Left ventricle myocardium superior (tissue), 1 donor: ENCODE data around the gene DONSON. TPM values are rescaled to one million over a fixed set of nuclear protein-coding genes. Genes with fewer than 3 reads are reported as not detected.

ENCODE experiments used
- ATAC-seq: fragments of 200-7000 bp; cut with Tn5 transposase; one replicate; pipeline ENCODE4 v1.9.1; 2020; ENCODE audit warnings: mild to moderate bottlenecking, moderate library complexity
- DNase-seq: peaks from one replicate; pipeline ENCODE4 v3.0.0-alpha.2; 2020
- intact Hi-C: fragments of 100-400 bp; cut with micrococcal nuclease; formaldehyde crosslinking; loops from one replicate; pipeline ENCODE4 v1.11.0; 2022
- total RNA-seq: library from RNA; stranded (reverse); fragmentation: NEBNext Ultra II Directional; extraction: Animal tissue kit (Norgen Biotek cat#: 25700); gene quantifications from one replicate; pipeline ENCODE4 v1.2.1, GENCODE V29; 2021
- donor health status: DM: no; HTN: yes; CAD: no; lungs with severe emphysema.

DONSON gene
- total RNA-seq, 1 donor from 2014 or later, result 7.6 TPM

DNA sequence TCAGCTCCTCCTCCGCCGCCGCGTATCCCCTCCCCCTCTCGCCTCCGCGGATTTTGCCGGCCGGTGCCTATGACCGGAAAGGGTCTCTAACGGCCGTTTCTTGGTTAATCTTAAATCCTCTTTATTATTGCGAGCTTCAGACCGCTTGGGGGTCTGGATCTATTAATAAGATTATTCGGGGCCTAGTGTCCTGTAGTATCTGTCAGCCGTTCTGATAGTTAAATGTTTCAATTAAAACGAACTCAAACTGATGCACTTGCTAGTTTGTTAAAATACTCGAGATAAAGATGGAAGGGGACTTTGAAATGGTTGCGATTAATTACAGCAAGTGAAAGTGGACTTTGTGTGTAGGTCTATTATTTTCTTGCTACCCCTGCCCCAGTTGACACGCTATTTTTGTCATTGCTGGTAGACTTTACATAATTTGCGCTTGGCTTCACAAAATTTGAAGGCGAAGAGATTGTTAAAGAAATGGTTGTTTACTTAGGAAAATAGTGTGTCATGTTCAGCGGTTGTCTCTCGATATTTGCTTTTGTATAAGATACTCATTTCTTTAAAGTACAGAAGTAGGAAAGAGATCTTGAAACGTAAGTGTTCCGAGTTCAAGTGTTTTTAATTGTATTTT is 44.9 kb downstream of the DONSON start:
- DNase-seq (peak; percentile 73), ATAC-seq (peak; percentile 47)
- intact Hi-C loops, result no loop called here

- DNase-seq, result peak; percentile 99
- intact Hi-C loops, result no loop called here
- ATAC-seq, result peak; percentile 98
Measured at GRCh38 chr21:33542640-33543504, 45.6 kb downstream of the DONSON start, which contains the start of gene SON. SON (plus strand) TSS chr21:33543038; CDS start chr21:33543093, 55 bp downstream.

DNA sequence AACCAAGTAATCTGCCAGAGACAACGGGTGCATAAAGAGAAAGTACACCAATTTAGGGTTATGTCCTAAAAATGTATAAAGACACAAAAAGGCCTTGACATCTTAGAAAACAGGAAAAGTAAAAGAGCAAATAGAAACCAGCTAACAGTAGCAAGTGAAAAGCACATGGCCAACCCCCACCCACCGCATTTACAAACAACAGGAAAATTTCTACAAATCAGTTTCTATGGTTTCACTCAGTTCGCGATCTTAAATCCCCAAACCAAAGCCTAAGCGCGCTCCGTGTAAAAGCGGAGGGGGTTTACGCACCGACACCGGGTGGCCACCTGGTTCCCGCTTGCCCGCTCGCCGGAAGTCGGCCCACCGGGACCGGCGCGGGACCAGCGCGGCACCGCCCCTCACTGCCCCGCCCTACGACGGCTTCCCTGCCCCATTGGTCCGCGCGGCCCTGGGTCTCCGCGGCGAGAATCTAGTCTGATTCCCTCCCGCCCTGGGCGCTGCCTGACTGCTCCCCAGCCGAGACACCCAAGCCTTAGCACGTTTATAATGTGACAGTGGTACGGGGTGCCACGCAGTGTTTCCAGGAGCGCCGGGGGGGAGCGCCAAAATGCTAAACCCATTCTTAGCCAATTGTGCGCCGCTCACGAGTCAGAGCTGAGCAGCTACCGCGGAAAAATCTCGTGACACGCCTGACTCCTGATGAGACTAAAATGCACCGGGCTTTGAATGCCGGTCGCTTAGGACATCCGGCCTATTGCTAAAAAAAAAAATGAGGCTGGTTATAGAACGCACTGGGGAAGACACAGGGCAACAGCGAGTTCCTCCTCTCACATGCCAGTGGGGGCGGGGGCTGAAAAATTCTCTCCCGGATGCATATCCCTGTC is 46.5 kb downstream of the DONSON start, which contains the start of gene GART:
GART (minus strand) TSS at position 362 of the 884 bp plus-strand sequence. CDS start 2,802 bp downstream, outside the sequence.
- ATAC-seq, result peak; percentile 88
- intact Hi-C loops, result no loop called here

GRCh38 chr21:33541105-33541711 is 47.3 kb downstream of the DONSON start:
- ATAC-seq, result no peak
- intact Hi-C loops, result no loop called here
- no peak for DNase-seq

More for the DNA sequence above, 46.5 kb downstream of the DONSON start, which contains the start of gene GART:
- peak; percentile 90 for DNase-seq

GRCh38 chr21:33540711-33541104 is 47.8 kb downstream of the DONSON start:
- no peak for DNase-seq
- no peak for ATAC-seq
- intact Hi-C loops, result loop anchor here (1.0 kb wide), 1 partner anchor 32 kb away; no protein-coding TSS in a partner anchor

- DNase-seq (no peak), ATAC-seq (no peak)
- intact Hi-C loops, result loop anchor here (1.0 kb wide), 1 partner anchor 31 kb away; no protein-coding TSS in a partner anchor
Measured at GRCh38 chr21:33539616-33540015, 48.9 kb downstream of the DONSON start.

DNA sequence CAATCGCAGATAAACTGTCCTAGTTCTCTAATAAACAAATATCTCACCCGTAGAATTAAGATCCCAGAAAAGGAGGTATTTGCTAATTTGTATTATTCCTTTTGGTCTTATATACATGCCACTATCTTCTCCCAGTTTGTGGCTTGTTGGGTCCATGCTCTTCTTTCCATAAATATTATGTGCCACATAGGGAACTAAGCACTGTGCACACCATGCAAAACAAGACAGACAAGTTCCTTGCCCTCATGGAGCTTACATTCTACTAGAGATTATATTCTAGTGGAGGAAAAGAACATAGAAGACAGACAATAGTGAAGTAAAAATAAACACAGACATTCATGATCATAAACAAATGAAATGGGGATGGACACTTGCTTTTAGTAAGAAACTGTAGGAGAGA is 51.3 kb downstream of the DONSON start:
- ATAC-seq (no peak), DNase-seq (no peak)
- intact Hi-C loops, result no loop called here

- ATAC-seq (no peak), DNase-seq (no peak)
- intact Hi-C loops, result no loop called here
Measured at GRCh38 chr21:33531007-33531406, 57.5 kb downstream of the DONSON start.

Other genes starting within 250 kb of the DONSON start
- 35.1 TPM for gene IFNGR2, start 185.3 kb downstream of the DONSON start, total RNA-seq
- gene TMEM50B, start 108.7 kb downstream of the DONSON start, total RNA-seq, result 32.8 TPM
- gene DNAJC28, start 97.0 kb downstream of the DONSON start, total RNA-seq, result 6.7 TPM
- gene GART, start 46.6 kb downstream of the DONSON start, total RNA-seq, result 33.4 TPM
- 141 TPM for gene SON, start 45.6 kb downstream of the DONSON start, total RNA-seq
- gene CRYZL1, start 53.1 kb upstream of the DONSON start, total RNA-seq, result 25.2 TPM
- gene ITSN1, start 53.8 kb upstream of the DONSON start, total RNA-seq, result 44.4 TPM